ENCODE results near the gene DCUN1D1.

Gene DCUN1D1

GRCh38 chr3:182913889-182914288, 66.4 kb downstream of the DCUN1D1 start:
- H3K27ac ChIP-seq, result peak overlapping the region; percentile 50
- TF ChIP-seq CTCF (conservative IDR thresholded peaks at IDR 0.05), result no peak

GRCh38 chr3:182912474-182912873, 67.9 kb downstream of the DCUN1D1 start:
- TF ChIP-seq CTCF (conservative IDR thresholded peaks at IDR 0.05), result no peak
- no peak overlapping the region; the same call in 1 of the 2 replicates for H3K27ac ChIP-seq

- H3K27ac ChIP-seq, result no peak overlapping the region
- no peak for TF ChIP-seq CTCF (conservative IDR thresholded peaks at IDR 0.05)
Observed at GRCh38 chr3:182911782-182912111, 68.6 kb downstream of the DCUN1D1 start.

GRCh38 chr3:182910936-182911781, 69.2 kb downstream of the DCUN1D1 start:
- no peak for TF ChIP-seq CTCF (conservative IDR thresholded peaks at IDR 0.05)
- no peak overlapping the region for H3K27ac ChIP-seq

- H3K27ac ChIP-seq, result no peak overlapping the region
- TF ChIP-seq CTCF (conservative IDR thresholded peaks at IDR 0.05), result peak; percentile 69
Observed at GRCh38 chr3:182909318-182910040, 70.9 kb downstream of the DCUN1D1 start.

GRCh38 chr3:182908471-182908870, 71.9 kb downstream of the DCUN1D1 start:
- TF ChIP-seq CTCF (conservative IDR thresholded peaks at IDR 0.05), result no peak
- H3K27ac ChIP-seq, result no peak overlapping the region

- no peak overlapping the region for H3K27ac ChIP-seq
- no peak for TF ChIP-seq CTCF (conservative IDR thresholded peaks at IDR 0.05)
Observed at GRCh38 chr3:182906036-182906435, 74.3 kb downstream of the DCUN1D1 start.
